ENCODE results near the gene FAH.
A peak's percentile ranks its signal among the peaks of the same experiment; 100 is the strongest.
"Not testable (repeated sequence)": the region's sequence is repeated elsewhere in the genome, so short reads cannot be mapped to it uniquely, and the experiment has no call there.

Gene FAH

GRCh38 chr15:80152896-80153876 is at the start of gene FAH:
Gene FAH, plus strand, starts transcription at chr15:80152999. Its CDS starts 56 bp downstream, at chr15:80153055.
- peak; percentile 40 for DNase-seq (ENCODE audit: low spot score)
- FAIRE-seq, result peak; percentile 40

- no peak for FAIRE-seq
Measured at GRCh38 chr15:80105193-80105592, 47.6 kb upstream of the FAH start.

GRCh38 chr15:80105595-80105994 is 47.2 kb upstream of the FAH start:
- FAIRE-seq (no peak), DNase-seq (ENCODE audit: low spot score) (no peak)

More at GRCh38 chr15:80105193-80105592, 47.6 kb upstream of the FAH start:
- DNase-seq (ENCODE audit: low spot score), result no peak

- no peak for FAIRE-seq
- DNase-seq (ENCODE audit: low spot score), result no peak
Measured at GRCh38 chr15:80106051-80106450, 46.7 kb upstream of the FAH start.

GRCh38 chr15:80107204-80107603 is 45.6 kb upstream of the FAH start:
- DNase-seq (ENCODE audit: low spot score), result no peak
- FAIRE-seq, result no peak

GRCh38 chr15:80107774-80108173 is 45.0 kb upstream of the FAH start:
- DNase-seq (ENCODE audit: low spot score), result no peak
- FAIRE-seq, result no peak

- DNase-seq (ENCODE audit: low spot score) (no peak), FAIRE-seq (no peak)
Measured at GRCh38 chr15:80109388-80109787, 43.4 kb upstream of the FAH start.

- DNase-seq (ENCODE audit: low spot score) (no peak), FAIRE-seq (no peak)
Measured at GRCh38 chr15:80110920-80111319, 41.9 kb upstream of the FAH start.

GRCh38 chr15:80114114-80114513 is 38.7 kb upstream of the FAH start:
- no peak for FAIRE-seq
- no peak for DNase-seq (ENCODE audit: low spot score)

GRCh38 chr15:80115021-80115420 is 37.8 kb upstream of the FAH start:
- no peak for FAIRE-seq
- no peak for DNase-seq (ENCODE audit: low spot score)

- DNase-seq (ENCODE audit: low spot score), result no peak
- no peak for FAIRE-seq
Measured at GRCh38 chr15:80118956-80119355, 33.8 kb upstream of the FAH start.

GRCh38 chr15:80120636-80121035 is 32.2 kb upstream of the FAH start:
- DNase-seq (ENCODE audit: low spot score) (no peak), FAIRE-seq (no peak)

- DNase-seq (ENCODE audit: low spot score) (no peak), FAIRE-seq (no peak)
Measured at GRCh38 chr15:80121546-80121945, 31.3 kb upstream of the FAH start.

GRCh38 chr15:80123034-80123433 is 29.8 kb upstream of the FAH start:
- FAIRE-seq (no peak), DNase-seq (ENCODE audit: low spot score) (no peak)

GRCh38 chr15:80127253-80127652 is 25.5 kb upstream of the FAH start:
- not testable (repeated sequence) for DNase-seq (ENCODE audit: low spot score); FAIRE-seq

- DNase-seq (ENCODE audit: low spot score), result no peak
- no peak for FAIRE-seq
Measured at GRCh38 chr15:80127911-80128310, 24.9 kb upstream of the FAH start.

- DNase-seq (ENCODE audit: low spot score) (no peak), FAIRE-seq (no peak)
Measured at GRCh38 chr15:80132382-80132781, 20.4 kb upstream of the FAH start.

GRCh38 chr15:80136854-80137253 is 15.9 kb upstream of the FAH start:
- FAIRE-seq (no peak), DNase-seq (ENCODE audit: low spot score) (no peak)

GRCh38 chr15:80138961-80139360 is 13.8 kb upstream of the FAH start:
- DNase-seq (ENCODE audit: low spot score), result no peak
- FAIRE-seq, result no peak

GRCh38 chr15:80140909-80141308 is 11.9 kb upstream of the FAH start:
- DNase-seq (ENCODE audit: low spot score) (no peak), FAIRE-seq (no peak)

- no peak for DNase-seq (ENCODE audit: low spot score)
- no peak for FAIRE-seq
Measured at GRCh38 chr15:80141916-80142598, 10.7 kb upstream of the FAH start.

GRCh38 chr15:80142646-80143045 is 10.2 kb upstream of the FAH start:
- no peak for FAIRE-seq
- no peak for DNase-seq (ENCODE audit: low spot score)
